Activated T-cell treated with anti-CD3 and anti-CD28 coated beads, Interleukin-2, amount 50 U/mL, for 72 hours (primary cell): ENCODE data around the gene RNF14. TPM values are rescaled to one million over a fixed set of nuclear protein-coding genes. Genes with fewer than 3 reads are reported as not detected.

Source experiments
- ATAC-seq, 2 donors: fragments of 150-1000 bp; cut with Tn5 transposase; replicated peaks in 1 of 2; 2 replicates each; pipeline ENCODE4 v1.10.0; 2021; ENCODE audit warnings: moderate library complexity in 2 of 2, mild to moderate bottlenecking in 1 of 2
- DNase-seq, 2 donors: peaks; one replicate each; pipeline ENCODE4 v3.0.0; 2021 to 2022; ENCODE audit warnings: mixed read lengths in 1 of 2
- H3K27ac Mint-ChIP-seq: one replicate; pipeline ENCODE4 v1.8.0; 2022; ENCODE audit warnings: mild to moderate bottlenecking, moderate library complexity, mixed read lengths
- H3K27me3 Mint-ChIP-seq: one replicate; pipeline ENCODE4 v1.8.0; 2022; ENCODE audit warnings: low read depth, mixed read lengths
- H3K36me3 Mint-ChIP-seq, 2 donors: one replicate each; pipeline ENCODE4 v1.8.0; 2022; ENCODE audit warnings: mixed read lengths in 2 of 2, mild to moderate bottlenecking in 1 of 2; ENCODE audit not compliant: insufficient read depth in 2 of 2
- H3K4me1 Mint-ChIP-seq: one replicate; pipeline ENCODE4 v1.8.0; 2022; ENCODE audit warnings: low read depth, mixed read lengths
- H3K4me3 Mint-ChIP-seq, 2 donors: one replicate each; pipeline ENCODE4 v1.8.0; 2022; ENCODE audit warnings: mild to moderate bottlenecking in 2 of 2, mixed read lengths in 2 of 2, moderate library complexity in 2 of 2
- H3K9me3 Mint-ChIP-seq, 2 donors: one replicate each; pipeline ENCODE4 v1.8.0; 2022; ENCODE audit warnings: mixed read lengths in 2 of 2
- total RNA-seq, 2 donors: library from RNA; stranded (reverse); gene quantifications; one replicate each; pipeline ENCODE4 v1.2.3, GENCODE V29; 2022

RNF14 gene
- total RNA-seq, 2 donors from 2014 or later = 38.6 to 40.4 TPM

DNA sequence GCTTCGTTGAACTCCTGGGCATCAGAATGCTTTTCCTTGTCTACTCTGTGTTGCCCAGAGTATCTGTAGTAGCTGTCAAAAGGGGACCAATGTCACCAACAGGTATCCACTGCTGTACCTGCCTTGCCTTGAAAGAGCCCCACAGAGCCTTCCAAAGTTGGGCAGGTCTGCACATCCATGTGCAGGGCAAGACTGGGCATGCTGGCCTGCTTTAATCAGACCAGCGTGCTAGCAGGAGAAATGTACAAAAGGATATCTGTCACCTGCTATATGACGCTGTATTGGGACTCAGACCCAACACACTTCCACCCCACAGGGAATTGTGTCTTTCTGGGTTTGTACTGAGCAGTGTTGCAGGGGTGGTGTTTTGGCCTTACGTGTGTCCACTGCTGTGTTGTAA lies 33.4 kb upstream of the RNF14 start:
- Mint-ChIP-seq H3K36me3 (peaks cover 9 to 16% of the 10 kb centered on the region in 2 donors), H3K27ac (no peak overlapping the region), H3K9me3 (no peaks in the 10 kb centered on the region), H3K27me3 (no peaks in the 10 kb centered on the region), H3K4me3 (no peak overlapping the region), H3K4me1 (no peaks in the 10 kb centered on the region)
- DNase-seq (no peak), ATAC-seq (no peak)

DNA sequence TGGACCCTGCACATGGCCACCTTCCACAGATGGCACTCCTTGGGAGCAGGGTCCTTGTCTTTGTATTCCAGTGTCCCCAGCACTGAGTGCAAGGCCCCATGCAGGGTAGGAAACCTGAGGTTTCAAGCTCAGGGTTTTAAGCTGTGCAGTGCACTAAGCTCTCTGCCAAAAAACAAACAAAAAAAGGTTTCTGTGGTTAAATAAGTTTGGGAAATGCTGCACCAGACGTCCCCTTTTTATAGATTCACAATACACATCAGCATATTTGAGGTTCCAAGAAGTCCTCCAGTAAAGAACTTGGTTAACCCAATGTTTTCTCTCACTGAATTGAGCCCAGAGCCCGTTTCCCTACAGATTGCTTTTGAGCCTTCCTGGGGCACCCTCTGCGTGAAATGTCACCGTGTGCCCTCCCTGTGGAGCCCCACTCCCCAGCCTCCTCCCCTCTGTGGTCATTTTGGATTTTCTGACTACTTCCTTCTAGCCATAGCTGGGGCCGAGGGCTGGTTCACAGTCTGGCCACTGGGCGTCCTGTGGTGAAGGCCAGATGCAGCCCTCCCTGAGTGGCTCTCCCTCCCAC lies 28.1 kb upstream of the RNF14 start:
- Mint-ChIP-seq H3K36me3 (peaks cover 0 to 4% of the 10 kb centered on the region in 2 donors), H3K4me1 (no peaks in the 10 kb centered on the region), H3K9me3 (no peaks in the 10 kb centered on the region), H3K27me3 (no peaks in the 10 kb centered on the region), H3K4me3 (no peak overlapping the region), H3K27ac (no peak overlapping the region)
- DNase-seq (no peak), ATAC-seq (no peak)

DNA sequence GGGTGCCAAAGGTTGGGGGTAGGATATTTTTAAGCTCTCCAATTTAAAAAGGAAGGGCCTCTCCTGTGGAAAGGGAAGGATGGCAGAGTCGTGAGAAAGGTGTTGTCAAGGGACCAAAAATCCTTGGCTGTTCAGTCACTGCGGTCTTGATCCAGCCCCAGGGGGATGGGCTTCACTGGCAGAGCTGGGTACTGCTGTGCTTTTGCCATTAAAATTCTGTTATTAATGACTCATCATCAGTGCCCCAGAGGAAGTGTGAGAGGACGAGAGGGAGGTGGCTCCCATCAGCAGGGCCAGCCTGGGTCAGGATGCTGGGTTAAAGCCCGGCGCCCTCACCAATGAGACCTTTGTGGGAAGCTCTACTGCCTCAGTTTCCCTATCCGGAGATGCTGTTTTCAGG lies 27.6 kb upstream of the RNF14 start:
- Mint-ChIP-seq H3K9me3 (no peaks in the 10 kb centered on the region), H3K27ac (no peak overlapping the region)

DNA sequence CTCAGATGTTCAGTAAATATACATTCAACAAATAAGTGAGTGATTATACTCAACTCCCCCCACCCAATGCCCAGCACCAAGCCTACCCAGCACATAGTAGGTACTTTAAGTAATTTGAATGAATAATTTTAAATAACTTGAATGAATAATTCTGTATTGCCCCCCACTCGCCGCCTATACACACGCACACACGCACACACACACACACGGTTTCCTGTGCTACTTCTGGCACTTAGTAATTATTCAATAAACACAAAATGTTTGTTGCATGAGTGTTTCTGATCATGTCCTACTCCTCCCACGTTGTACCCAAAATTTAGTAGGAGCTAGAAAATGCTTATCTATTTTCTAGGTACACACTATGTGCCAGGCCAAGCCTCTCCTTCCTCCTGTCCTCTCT lies 27.1 kb upstream of the RNF14 start:
- no peaks in the 10 kb centered on the region for H3K4me1 Mint-ChIP-seq
- ATAC-seq (no peak), DNase-seq (no peak)
- H3K27me3 Mint-ChIP-seq = no peaks in the 10 kb centered on the region
- H3K9me3 Mint-ChIP-seq = no peaks in the 10 kb centered on the region
- H3K4me3 Mint-ChIP-seq = no peak overlapping the region
- peaks cover 0 to 2% of the 10 kb centered on the region in 2 donors for H3K36me3 Mint-ChIP-seq
- H3K27ac Mint-ChIP-seq = no peak overlapping the region

More for the DNA sequence above, 27.6 kb upstream of the RNF14 start:
- Mint-ChIP-seq H3K4me3 (no peak overlapping the region), H3K36me3 (peaks cover 0 to 2% of the 10 kb centered on the region in 2 donors), H3K27me3 (no peaks in the 10 kb centered on the region), H3K4me1 (no peaks in the 10 kb centered on the region)
- DNase-seq = no peak
- no peak for ATAC-seq

DNA sequence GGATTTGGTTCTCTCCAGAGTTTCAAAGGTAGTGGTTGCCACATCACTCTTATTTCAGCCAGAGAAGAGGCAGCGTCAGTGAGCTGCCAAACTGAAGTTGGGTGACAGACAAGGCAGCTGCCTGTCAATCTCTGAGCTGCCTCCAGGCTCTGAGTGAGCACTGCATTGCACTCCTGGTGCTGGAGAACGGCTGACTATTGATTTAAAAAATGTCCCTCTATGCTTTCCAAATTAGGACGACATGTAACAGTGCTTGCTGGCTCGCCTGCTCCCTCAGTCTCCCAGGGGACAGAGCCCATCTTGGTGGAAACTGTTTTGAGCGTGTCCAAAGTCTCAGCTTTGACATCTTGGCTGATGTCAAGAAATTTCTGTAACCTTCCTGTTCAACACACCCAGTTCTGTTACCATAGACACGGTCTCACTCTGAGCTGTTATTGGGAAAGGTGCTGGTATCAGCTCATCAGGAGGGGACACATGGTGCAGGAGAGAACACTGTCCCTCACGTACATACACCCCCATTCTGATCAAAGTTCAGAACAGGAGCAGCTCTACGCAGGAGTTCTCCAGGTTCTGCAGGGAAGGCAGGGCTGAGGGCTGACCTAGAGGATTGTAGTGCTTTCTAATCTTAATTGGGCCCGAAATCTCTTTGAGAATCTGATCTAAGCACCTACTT lies 26.6 kb upstream of the RNF14 start:
- H3K4me3 Mint-ChIP-seq = no peak overlapping the region
- H3K9me3 Mint-ChIP-seq = no peaks in the 10 kb centered on the region
- H3K36me3 Mint-ChIP-seq = no peaks in the 10 kb centered on the region
- H3K4me1 Mint-ChIP-seq = no peaks in the 10 kb centered on the region
- H3K27ac Mint-ChIP-seq = no peak overlapping the region
- ATAC-seq (no peak), DNase-seq (no peak)
- no peaks in the 10 kb centered on the region for H3K27me3 Mint-ChIP-seq

DNA sequence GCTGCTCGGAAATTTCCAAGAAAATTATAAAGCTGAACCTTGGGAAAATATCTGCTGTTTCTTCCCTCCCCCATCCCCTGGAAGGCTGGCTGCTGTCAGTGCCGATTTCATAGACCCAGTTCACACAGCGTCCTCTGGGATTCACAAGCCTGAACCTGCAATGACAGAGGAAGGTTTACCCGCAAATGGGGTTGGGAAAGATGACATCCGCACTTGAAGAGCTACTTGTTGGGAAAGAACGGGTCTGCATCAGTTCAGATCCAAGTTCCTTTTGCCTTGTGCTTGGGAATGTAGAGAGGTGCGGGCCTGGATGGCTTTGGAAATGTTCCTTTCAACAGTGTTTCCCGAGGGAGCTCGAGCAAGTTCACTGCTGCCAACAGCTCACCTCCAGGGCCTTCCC lies 24.8 kb upstream of the RNF14 start:
- no peaks in the 10 kb centered on the region for H3K9me3 Mint-ChIP-seq

DNA sequence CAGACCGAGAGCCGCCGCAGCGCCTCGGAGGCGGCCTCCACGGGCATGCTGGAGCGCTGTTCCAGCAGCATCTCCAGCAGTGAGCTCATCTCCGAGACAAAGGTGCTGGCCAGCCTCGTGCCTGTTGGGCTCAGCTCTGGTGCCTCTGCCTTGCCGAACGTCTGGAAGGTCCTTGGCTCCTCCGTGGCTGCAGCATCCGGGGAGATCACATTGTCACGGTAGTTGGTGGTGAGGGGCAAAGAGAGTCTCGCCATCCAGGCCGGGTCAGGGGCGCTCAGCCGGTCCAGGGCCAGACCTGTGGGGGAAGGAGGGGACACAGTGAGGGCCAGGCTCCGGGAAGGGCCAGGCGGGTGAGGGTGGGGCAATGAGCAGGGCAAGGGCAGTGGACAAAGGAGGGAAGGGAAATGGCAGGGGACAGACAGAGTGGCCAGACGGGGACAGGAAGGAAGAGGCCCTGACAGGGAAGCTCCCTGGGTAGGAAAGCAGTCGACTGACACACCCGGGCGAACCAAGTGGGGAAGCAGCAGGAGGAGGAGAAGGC lies 23.3 kb upstream of the RNF14 start:
- Mint-ChIP-seq H3K4me3 (no peak overlapping the region), H3K9me3 (no peaks in the 10 kb centered on the region), H3K4me1 (no peaks in the 10 kb centered on the region), H3K27ac (no peak overlapping the region), H3K27me3 (no peaks in the 10 kb centered on the region), H3K36me3 (no peaks in the 10 kb centered on the region)
- no peak for ATAC-seq
- DNase-seq = no peak

More for the DNA sequence above, 24.8 kb upstream of the RNF14 start:
- Mint-ChIP-seq H3K4me1 (no peaks in the 10 kb centered on the region), H3K4me3 (no peak overlapping the region), H3K36me3 (no peaks in the 10 kb centered on the region), H3K27ac (no peak overlapping the region), H3K27me3 (no peaks in the 10 kb centered on the region)
- no peak for DNase-seq
- no peak for ATAC-seq

DNA sequence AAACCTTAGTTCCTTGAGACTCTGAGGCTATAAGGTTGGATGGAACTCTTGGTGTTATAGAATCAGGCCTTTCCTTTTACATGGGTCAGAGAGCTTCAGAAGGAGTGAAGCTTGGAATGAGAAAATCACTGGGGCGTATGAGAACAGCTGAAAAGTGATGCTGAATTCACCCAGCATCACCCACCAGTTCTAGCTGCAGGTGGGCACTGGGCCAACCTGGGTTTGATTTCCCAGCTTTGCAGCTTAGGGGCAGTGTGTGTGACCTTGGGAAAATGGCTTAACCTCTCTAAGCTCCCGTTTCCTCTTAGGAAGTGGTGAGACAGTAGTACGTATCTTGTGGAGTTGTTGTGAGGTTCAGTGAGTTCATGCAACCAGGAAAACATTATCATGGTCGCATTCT lies 21.6 kb upstream of the RNF14 start:
- Mint-ChIP-seq H3K27ac (no peak overlapping the region), H3K36me3 (no peaks in the 10 kb centered on the region), H3K27me3 (no peaks in the 10 kb centered on the region), H3K9me3 (no peaks in the 10 kb centered on the region), H3K4me3 (no peak overlapping the region), H3K4me1 (peaks cover 13% of the 10 kb centered on the region)
- ATAC-seq = no peak
- no peak for DNase-seq

DNA sequence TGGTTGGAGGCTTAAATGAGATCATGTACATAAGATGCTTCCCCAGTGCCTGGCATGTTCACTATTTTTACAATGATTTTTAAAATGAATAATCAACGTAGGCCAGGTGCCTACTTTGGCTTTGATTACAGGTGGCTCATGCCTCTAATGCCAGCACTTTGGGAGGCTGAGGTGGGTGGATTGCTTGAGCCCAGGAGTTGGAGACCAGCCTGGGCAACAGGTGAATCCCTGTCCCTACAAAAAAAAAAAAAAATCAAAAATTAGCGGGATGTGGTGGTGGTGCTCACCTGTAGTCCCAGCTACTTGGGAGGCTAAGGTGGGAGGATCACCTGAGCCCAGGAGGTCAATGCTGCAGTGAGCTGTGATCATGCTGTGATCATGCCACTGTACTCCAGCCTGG lies 20.1 kb upstream of the RNF14 start:
- H3K36me3 Mint-ChIP-seq = no peaks in the 10 kb centered on the region
- H3K4me3 Mint-ChIP-seq = no peak overlapping the region
- DNase-seq (no peak), ATAC-seq (no peak)
- H3K4me1 Mint-ChIP-seq = peaks cover 13% of the 10 kb centered on the region
- no peak overlapping the region for H3K27ac Mint-ChIP-seq
- no peaks in the 10 kb centered on the region for H3K9me3 Mint-ChIP-seq
- no peaks in the 10 kb centered on the region for H3K27me3 Mint-ChIP-seq

DNA sequence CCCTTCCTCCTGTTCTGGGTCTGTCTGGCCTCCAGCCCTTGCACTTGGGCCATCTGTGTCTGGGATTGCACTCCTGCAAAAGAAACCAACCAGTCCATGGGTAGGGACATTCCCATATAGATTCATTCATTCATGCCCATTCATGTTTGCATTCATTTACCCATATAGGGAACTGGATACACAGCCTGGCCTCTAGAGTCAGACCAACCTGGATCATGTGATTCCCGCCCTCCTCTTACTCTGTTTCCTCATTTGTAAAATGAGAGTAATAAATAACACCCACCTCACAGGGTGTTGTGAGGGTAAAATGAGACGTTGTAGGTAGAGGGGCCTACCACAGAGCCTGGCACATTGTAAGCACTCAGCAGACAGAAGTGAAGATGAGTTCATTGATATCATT lies 19.4 kb upstream of the RNF14 start:
- ATAC-seq = no peak
- Mint-ChIP-seq H3K4me3 (no peak overlapping the region), H3K9me3 (no peaks in the 10 kb centered on the region), H3K27me3 (no peaks in the 10 kb centered on the region), H3K27ac (no peak overlapping the region), H3K4me1 (peaks cover 13% of the 10 kb centered on the region), H3K36me3 (no peaks in the 10 kb centered on the region)
- DNase-seq = no peak

DNA sequence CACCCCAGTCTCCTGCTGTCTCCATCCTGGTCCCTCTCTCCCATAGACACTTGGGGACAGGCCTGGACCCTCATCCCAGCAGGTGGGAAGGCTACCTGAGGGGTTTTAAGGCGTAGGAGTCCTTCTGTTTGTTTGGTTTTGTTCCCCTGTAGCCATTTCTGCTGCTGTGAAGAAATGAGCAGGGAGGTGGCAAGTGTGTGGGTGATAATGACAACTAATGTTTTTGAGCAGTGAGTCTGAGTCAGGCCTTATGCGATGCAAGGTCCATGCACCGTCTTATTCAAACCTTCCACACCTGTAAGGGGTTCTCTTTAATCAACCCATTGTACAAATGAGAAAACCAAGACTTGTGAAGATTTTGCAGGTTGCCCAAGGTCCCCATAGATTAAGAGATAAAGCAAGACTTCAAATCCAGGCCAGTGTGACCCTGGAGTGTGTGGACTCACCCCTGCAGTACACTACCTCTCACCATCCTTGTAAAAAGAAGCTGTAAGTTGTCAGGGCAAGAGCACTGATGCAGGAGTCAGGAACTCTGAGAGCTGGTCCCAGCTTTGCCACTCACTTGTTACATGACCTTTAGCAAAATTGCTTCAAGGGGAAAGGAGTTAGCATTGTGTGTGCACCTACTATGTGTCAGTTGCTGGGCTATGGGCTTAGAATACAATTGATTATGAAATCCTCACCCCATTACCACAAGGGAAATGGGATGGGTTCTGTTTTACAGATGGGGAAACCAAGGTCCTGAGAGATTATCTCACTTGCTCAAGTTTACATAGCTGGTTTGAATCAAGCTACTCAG lies 18.5 kb upstream of the RNF14 start:
- Mint-ChIP-seq H3K4me3 (no peak overlapping the region), H3K4me1 (peaks cover 13% of the 10 kb centered on the region), H3K36me3 (no peaks in the 10 kb centered on the region), H3K9me3 (no peaks in the 10 kb centered on the region), H3K27me3 (no peaks in the 10 kb centered on the region), H3K27ac (no peak overlapping the region)
- peak; percentile 39 to 55 for ATAC-seq
- no peak for DNase-seq

DNA sequence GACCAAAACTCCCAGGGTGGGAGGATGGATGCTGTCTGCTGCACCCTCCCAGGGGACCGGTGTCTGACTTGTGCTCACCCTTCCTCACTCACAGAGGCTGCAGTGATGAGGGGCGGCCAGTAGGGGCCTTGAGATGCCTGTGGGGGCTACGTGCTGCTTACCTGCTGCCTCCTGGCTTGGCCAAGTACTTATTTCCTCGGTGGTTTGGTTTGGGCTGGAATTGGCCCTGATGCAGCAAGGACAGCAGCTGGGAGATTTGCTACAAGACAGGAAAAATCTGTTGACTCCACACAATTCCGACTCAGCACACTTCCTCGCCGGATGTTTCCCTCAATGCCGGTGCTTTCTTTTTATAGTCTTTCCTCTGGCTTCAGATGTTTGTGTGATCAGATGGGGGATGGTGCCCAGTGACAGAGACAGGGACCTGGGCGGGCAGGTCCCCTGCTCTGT lies 17.5 kb upstream of the RNF14 start:
- Mint-ChIP-seq H3K36me3 (no peaks in the 10 kb centered on the region), H3K4me1 (peaks cover 13% of the 10 kb centered on the region), H3K9me3 (no peaks in the 10 kb centered on the region), H3K27me3 (no peaks in the 10 kb centered on the region), H3K27ac (peak overlapping the region; percentile 76), H3K4me3 (peak overlapping the region; percentile 38 to 50)
- ATAC-seq = peak; percentile 66 to 71
- DNase-seq = peak; percentile 25 to 45

DNA sequence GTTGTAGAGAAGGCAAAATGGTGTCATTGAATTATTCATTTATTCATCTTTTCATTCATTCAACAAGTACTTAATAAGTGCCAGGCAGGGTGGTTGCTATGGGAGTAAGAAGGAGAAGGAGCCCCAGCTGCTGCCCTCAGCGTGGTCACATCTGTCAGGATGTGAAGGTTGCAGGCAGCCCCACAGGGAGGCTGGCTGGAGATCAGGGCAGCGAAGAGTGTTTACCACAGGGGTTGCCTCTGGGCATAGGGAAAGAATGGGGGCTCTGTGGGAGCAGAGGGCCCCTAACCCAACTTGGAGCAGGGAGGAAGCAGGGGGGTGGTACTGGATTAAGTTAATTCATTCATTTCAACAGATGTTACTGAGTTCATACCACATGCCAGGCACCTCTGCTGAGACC lies 16.9 kb upstream of the RNF14 start:
- peak overlapping the region; percentile 76 for H3K27ac Mint-ChIP-seq
- no peaks in the 10 kb centered on the region for H3K27me3 Mint-ChIP-seq
- ATAC-seq (no peak), DNase-seq (no peak)
- no peaks in the 10 kb centered on the region for H3K9me3 Mint-ChIP-seq
- no peak overlapping the region for H3K4me3 Mint-ChIP-seq
- peaks cover 13% of the 10 kb centered on the region for H3K4me1 Mint-ChIP-seq
- H3K36me3 Mint-ChIP-seq = no peaks in the 10 kb centered on the region
